Activated naive CD4-positive, alpha-beta T cell (primary cell): ENCODE results near the gene STRA6.
"Not testable (repeated sequence)": the region's sequence is repeated elsewhere in the genome, so short reads cannot be mapped to it uniquely, and the experiment has no call there.

Experiments
- DNase-seq, 4 experiments: peaks; one replicate each; lab custom pipeline; 2025; lab: John Stamatoyannopoulos, UW

The STRA6 gene

GRCh38 chr15:74160390-74160789, 42.2 kb downstream of the STRA6 start:
- DNase-seq = not testable (repeated sequence)

DNA sequence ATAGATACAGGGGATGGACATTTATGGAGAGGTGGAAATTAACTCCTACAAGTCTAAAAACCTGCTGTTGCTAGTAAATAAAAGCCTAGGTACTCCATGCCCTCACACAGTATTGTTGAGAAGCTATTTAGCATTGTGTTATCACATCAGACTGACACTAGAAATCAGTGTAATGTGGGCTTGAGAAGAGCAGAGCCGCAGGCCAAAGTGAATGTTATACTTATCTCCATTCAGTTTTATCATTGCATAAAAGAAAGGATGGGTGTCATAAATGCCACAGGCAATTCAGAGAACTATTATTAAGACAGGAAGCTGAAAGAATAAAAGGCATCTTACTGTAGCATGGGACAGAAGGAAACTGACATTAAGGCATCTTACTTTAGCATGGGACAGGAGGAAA, 42.8 kb downstream of the STRA6 start:
- no peak for DNase-seq

DNA sequence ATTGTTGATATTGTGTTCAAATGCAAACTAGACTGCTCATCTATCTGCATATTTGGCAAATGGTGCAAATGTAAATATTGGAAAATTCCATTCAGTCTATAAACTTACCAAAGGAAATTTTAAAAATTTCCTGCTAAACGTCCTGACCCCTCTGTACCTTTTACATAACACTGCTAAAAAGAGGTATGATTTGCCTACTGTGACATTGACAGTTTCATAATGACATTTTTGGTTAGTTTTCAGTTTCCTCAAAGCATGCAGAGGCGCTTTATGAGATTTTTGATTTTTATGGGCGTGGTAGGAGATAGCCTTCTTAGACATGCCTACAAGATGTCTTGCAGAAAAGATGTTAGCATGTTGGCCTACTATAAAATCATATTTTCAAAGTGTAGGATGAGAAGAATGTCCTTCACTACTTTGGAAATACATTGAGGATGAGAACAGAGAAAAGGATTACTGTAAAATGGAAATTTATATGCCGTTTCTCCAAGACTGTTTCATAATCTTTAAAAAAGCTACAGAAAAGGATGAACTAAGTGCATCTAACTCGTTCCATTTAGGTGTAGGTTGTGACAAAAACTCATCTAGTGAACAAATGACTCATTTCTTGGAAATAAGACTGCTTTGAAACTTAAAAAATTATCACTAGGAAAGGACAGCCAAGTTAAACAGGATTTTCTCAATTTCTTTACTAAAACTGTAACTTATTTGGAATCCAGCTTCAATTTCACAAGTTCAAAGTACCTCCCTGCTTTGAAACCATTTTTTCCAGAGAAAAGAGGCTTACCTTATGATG, 43.5 kb downstream of the STRA6 start:
- DNase-seq = no peak

DNA sequence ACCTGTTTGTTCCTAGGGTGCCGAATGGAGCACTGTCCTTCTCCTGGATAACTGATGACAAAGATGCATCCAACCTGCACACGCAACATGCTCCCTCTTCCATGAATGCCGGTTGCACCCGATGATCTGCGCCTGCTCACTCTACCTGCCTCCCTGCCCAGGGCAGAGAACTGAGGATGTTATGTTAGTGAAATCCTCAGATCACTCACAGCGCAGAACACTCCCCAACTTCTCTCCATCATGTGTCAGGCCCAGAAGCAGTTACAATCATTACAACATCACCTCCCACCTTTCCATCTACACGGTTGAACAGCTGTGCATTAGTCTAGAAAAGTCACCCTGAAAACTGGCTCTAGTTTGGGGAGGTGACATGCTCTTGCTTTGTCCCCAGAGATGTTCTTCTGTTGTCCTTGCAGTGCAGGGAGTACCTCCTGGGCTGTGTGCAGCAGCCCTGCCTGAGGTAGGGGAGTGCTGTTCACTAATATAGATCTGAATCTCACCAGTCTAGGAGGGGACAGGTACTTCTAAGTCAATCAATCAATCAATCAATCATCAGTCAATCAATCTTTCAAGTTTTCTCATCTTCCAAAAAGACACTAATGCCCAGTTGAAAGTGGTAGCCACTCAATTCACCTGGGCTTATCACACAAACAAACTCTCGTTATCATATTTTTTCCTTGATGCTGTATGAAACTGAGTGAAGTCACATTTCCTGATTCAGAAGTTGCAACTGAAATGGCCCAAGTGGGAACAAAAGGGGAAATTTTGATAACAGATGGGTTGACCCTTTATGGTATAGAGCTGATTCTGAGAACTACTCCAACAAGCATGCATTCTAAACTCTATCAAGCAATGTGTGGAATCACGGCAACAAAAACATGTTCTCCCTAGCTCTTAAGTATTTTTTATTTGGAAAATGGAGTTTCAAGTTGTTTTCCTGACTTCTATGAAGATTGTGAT, 44.4 kb downstream of the STRA6 start:
- DNase-seq = no peak

DNA sequence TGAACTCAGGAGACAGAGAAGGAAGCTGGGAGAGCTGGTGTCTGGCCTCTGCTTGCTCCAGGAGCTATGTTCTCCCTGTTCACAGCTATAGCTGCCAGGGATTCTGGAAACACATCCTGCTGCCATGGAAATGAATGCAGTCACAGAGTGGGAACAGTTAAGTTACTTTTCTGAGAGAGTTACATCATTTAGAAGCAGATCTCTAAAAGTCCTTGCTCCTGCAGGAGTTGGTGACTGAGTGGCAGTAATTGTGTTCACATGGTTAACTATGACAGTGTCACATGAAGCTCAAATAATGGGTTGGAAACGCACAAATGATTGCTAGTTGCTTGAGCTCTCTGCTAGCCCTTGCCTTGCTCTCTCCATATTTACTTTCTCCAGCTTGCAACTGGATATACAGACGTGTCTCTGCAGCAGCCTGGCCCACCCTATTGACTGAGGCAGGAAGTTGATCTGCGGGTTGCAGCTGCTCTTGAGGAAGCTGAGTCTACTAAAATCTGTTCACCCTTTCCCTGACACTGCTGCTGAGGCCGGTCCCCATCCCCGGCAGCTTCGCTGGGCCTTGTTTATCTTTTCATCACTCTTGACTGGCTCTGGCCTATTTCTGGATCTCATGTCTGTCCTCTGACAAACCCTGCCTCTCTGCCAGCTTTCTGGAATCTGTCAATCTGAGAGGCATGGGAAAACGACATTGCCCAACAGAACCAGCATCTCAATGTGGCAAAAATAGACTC, 45.7 kb downstream of the STRA6 start:
- no peak for DNase-seq

DNA sequence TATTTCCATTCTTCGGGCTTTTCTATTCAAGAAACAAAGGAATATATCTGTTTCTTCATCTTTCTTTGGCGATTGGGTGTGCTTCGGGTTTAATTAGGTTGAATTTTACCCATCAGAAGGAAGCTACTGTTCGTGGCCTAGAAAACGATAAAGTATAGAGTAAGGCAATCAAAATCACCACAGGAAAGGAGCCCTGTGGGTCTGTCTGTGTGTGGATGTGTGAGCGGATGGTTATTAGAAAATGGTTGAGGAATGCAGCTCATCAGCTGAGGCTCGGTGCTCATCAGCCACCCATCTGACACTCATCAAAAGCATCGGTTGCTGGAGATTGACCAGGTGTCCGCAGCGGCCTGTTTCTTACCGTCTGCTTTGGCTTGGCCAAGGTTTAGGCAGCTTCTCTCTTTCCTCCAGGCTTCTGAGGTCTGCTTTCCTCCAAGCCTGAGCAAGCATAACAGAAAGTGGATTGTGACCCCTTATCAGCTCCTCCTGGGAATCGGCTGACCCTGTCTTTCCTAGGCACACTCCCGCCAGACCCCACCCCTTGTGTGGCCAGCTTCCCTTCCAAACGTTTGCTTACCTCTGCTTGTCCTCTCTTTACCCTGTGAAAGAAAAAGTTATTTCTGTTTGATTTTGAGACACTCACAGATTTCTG, 46.7 kb downstream of the STRA6 start:
- DNase-seq = no peak

DNA sequence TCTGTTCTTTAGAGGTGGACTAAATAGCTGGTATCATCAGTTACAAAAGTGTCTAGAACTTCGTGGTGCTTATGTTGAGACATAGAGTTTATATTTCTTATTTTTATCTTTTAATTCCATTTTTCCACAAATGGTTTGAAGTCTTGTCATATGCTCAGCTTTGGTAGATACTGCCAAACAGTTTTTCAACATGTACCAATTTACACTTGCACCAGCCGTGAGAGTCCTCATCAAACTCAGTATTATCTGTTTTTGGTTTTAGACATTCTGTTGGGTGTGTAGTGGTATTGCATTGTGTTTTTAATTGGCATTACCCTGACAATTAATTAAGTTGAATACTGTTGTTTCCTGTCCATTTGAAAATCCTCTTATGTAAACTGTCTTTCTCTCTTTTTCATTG, 55.5 kb downstream of the STRA6 start:
- DNase-seq = no peak

DNA sequence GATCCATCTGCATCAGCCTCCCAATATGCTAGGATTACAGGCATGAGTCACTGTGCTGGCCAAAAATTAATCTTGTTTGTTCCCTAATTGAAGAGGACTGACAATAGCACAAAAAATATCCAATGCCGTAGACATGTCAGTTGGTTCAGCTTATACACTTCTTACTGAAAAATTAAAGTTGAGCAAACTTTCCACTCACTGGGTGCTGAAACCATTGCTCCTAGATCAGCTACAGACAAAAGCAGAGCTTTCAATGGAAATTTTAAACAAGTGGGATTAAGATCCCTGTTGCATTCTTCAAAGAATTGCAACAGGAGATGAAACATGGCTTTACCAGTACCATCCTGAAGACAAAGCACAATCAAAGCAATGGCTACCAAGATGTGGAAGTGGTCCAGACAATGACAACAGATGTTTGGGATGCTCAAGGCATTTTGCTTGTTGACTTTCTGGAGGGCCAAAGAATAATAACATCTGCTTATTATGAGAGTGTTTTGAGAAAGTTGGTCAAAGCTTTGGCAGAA, 56.2 kb downstream of the STRA6 start:
- no peak for DNase-seq

DNA sequence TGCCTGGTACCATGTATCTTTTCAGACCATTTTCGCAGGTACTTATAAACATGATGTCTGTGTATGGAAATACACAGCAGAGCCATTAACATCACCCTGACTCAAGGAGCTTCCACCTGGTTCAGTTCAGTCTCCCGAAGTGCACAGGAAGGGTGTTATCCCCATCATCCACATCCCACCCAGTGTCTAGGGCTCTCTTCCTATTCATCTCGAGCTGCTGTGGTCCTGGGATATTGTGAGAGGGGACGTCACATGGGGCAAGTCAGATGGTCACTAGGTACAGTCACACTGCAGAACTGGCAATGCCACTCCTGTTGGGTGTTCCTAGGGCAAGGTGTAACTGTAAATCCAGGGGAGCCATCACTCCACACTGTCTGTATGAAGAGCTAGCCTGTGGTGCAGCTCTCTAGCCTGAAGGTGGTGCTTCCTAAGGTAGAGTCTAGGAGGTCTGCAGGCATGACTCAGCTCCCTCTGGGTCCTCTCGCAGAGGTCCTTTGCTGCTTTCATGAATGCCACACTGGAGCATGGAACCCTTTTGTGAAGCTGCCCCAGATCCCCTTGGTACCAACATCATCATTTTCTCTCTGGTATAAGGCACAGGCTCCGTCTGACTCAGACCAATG, 58.3 kb downstream of the STRA6 start:
- DNase-seq = no peak

DNA sequence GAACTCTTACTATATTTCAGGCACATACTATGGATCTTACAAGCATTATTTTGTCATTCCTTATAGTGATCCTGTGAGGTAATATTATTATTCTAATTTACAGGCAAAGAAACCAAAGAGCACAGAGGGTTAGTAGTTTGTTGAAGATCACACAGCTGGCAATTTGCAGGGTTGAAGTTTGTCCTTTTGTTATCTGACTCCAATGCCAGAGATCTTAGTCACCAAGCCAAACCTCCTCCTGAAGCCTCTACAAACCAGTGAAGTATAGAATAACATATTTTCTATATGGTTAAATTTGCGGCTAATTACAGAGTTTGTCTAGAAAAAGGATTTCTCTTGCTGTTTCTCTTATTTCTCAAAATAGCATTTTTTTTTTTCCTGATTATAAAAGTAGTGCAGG, 61.0 kb downstream of the STRA6 start:
- DNase-seq = no peak

GRCh38 chr15:74138642-74139041, 63.9 kb downstream of the STRA6 start:
- no peak for DNase-seq

- no peak for DNase-seq
These were observed 65.1 kb downstream of the STRA6 start for GRCh38 chr15:74137537-74137894.

GRCh38 chr15:74136814-74137536, 65.6 kb downstream of the STRA6 start:
- DNase-seq = no peak

DNA sequence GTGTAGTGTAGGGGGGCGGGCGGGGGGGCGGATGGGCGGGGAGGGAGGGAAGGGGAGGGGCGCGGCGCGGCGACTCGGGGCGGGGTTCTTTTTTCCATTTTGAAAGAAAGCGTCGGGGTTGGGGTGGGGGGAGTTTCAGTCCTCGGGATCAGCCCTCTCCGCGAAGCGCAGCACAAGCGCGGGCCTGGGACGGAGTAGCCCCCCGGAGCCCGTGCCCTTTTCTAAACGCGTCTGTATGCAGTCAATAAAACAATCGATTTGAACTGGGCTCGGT, 66.1 kb downstream of the STRA6 start:
- DNase-seq = no peak

DNA sequence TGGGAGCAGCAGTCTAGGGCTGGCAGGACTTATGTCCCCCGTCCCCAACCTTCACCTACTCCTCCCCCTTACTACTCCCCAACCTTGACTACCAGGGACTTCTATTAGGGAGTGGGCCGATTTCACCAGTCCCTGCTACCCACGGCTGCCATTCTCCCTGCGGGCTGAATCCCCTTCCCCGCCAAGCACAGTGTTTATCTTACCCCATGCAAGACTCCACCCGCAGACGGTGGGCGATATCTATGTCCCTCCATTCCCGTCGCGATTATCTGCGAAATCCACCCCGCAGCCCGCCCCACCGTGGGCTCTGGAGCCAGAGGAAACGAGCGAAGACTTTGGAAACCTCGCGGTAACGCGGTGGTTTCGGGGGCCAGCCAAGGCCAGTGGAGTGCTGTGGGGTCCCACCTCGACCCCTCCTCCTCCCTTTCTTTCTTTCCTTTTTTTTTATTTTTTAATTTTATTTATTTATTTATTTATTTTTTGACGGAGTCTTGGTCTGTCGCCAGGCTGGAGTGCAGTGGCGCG, 67.5 kb downstream of the STRA6 start:
- DNase-seq = no peak

DNA sequence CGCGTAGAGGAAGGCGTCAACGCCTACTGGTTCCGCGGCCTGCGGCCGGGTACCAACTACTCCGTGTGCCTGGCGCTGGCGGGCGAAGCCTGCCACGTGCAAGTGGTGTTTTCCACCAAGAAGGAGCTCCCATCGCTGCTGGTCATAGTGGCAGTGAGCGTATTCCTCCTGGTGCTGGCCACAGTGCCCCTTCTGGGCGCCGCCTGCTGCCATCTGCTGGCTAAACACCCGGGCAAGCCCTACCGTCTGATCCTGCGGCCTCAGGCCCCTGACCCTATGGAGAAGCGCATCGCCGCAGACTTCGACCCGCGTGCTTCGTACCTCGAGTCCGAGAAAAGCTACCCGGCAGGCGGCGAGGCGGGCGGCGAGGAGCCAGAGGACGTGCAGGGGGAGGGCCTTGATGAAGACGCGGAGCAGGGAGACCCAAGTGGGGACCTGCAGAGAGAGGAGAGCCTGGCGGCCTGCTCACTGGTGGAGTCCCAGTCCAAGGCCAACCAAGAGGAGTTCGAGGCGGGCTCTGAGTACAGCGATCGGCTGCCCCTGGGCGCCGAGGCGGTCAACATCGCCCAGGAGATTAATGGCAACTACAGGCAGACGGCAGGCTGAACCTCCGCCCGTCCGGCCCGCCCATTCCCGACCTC, 68.1 kb downstream of the STRA6 start:
- no peak for DNase-seq

DNA sequence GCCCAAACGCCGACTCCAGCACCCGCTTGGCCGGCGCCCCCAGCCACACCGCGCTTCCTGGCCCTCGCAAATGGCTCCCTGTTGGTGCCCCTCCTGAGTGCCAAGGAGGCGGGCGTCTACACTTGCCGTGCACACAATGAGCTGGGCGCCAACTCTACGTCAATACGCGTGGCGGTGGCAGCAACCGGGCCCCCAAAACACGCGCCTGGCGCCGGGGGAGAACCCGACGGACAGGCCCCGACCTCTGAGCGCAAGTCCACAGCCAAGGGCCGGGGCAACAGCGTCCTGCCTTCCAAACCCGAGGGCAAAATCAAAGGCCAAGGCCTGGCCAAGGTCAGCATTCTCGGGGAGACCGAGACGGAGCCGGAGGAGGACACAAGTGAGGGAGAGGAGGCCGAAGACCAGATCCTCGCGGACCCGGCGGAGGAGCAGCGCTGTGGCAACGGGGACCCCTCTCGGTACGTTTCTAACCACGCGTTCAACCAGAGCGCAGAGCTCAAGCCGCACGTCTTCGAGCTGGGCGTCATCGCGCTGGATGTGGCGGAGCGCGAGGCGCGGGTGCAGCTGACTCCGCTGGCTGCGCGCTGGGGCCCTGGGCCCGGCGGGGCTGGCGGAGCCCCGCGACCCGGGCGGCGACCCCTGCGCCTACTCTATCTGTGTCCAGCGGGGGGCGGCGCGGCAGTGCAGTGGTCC, 68.7 kb downstream of the STRA6 start:
- DNase-seq = no peak

DNA sequence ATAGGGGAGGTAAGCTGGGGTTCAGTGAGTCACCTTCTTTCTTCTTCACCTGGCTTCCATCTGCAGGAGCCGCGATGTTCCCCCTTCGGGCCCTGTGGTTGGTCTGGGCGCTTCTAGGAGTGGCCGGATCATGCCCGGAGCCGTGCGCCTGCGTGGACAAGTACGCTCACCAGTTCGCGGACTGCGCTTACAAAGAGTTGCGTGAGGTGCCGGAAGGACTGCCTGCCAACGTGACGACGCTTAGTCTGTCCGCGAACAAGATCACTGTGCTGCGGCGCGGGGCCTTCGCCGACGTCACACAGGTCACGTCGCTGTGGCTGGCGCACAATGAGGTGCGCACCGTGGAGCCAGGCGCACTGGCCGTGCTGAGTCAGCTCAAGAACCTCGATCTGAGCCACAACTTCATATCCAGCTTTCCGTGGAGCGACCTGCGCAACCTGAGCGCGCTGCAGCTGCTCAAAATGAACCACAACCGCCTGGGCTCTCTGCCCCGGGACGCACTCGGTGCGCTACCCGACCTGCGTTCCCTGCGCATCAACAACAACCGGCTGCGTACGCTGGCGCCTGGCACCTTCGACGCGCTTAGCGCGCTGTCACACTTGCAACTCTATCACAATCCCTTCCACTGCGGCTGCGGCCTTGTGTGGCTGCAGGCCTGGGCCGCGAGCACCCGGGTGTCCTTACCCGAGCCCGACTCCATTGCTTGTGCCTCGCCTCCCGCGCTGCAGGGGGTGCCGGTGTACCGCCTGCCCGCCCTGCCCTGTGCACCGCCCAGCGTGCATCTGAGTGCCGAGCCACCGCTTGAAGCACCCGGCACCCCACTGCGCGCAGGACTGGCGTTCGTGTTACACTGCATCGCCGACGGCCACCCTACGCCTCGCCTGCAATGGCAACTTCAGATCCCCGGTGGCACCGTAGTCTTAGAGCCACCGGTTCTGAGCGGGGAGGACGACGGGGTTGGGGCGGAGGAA, 69.6 kb downstream of the STRA6 start:
- no peak for DNase-seq
